Measurements from ENCODE around the gene SPACA7.

DNA sequence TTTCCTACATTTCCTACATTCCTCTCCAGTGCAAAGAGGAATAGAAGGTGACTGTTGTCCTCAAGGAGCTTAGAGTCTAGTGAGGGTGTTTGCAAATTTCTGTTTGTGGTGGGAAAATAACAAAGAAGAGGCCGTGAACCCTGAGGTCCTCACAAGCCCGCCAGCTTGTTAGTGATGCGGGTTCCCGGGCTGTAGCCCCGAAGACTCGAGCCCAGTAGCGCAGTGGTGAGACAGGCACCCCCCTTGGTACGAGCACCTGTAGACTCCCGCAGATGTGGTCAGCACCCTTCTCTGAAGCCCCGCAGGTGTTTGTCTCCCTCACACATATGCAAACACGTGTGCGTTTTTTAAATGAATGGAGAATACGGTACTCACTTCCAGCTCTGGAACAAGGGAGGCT is 26.5 kb upstream of the SPACA7 start:
- TF ChIP-seq, protein P1, sequence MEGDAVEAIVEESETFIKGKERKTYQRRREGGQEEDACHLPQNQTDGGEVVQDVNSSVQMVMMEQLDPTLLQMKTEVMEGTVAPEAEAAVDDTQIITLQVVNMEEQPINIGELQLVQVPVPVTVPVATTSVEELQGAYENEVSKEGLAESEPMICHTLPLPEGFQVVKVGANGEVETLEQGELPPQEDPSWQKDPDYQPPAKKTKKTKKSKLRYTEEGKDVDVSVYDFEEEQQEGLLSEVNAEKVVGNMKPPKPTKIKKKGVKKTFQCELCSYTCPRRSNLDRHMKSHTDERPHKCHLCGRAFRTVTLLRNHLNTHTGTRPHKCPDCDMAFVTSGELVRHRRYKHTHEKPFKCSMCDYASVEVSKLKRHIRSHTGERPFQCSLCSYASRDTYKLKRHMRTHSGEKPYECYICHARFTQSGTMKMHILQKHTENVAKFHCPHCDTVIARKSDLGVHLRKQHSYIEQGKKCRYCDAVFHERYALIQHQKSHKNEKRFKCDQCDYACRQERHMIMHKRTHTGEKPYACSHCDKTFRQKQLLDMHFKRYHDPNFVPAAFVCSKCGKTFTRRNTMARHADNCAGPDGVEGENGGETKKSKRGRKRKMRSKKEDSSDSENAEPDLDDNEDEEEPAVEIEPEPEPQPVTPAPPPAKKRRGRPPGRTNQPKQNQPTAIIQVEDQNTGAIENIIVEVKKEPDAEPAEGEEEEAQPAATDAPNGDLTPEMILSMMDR (IDR thresholded peaks at IDR 0.05; ENCODE audit: poor library complexity, severe bottlenecking), result no peak
- TF ChIP-seq EZH2 (IDR thresholded peaks at IDR 0.05; ENCODE audit: borderline replicate concordance, insufficient read depth, low read length, poor library complexity, severe bottlenecking) (no peak), RAD21 (conservative IDR thresholded peaks at IDR 0.05) (no peak), EP300 (conservative IDR thresholded peaks at IDR 0.05; ENCODE audit: poor library complexity, severe bottlenecking) (no peak), POLR2AphosphoS5 (IDR thresholded peaks at IDR 0.05) (no peak)
- TF ChIP-seq, protein P2, sequence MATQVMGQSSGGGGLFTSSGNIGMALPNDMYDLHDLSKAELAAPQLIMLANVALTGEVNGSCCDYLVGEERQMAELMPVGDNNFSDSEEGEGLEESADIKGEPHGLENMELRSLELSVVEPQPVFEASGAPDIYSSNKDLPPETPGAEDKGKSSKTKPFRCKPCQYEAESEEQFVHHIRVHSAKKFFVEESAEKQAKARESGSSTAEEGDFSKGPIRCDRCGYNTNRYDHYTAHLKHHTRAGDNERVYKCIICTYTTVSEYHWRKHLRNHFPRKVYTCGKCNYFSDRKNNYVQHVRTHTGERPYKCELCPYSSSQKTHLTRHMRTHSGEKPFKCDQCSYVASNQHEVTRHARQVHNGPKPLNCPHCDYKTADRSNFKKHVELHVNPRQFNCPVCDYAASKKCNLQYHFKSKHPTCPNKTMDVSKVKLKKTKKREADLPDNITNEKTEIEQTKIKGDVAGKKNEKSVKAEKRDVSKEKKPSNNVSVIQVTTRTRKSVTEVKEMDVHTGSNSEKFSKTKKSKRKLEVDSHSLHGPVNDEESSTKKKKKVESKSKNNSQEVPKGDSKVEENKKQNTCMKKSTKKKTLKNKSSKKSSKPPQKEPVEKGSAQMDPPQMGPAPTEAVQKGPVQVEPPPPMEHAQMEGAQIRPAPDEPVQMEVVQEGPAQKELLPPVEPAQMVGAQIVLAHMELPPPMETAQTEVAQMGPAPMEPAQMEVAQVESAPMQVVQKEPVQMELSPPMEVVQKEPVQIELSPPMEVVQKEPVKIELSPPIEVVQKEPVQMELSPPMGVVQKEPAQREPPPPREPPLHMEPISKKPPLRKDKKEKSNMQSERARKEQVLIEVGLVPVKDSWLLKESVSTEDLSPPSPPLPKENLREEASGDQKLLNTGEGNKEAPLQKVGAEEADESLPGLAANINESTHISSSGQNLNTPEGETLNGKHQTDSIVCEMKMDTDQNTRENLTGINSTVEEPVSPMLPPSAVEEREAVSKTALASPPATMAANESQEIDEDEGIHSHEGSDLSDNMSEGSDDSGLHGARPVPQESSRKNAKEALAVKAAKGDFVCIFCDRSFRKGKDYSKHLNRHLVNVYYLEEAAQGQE (IDR thresholded peaks at IDR 0.05; ENCODE audit: borderline replicate concordance), result no peak
